Measurements from ENCODE around the gene OMD. TPM values are rescaled to one million over a fixed set of nuclear protein-coding genes. Genes with fewer than 3 reads are reported as not detected.
"Not testable (repeated sequence)": the region's sequence is repeated elsewhere in the genome, so short reads cannot be mapped to it uniquely, and the experiment has no call there.

The OMD gene
- total and polyA plus RNA-seq, 5 experiments from 2014 or later: not detected

GRCh38 chr9:92435263-92435662 lies 11.0 kb upstream of the OMD start:
- Mint-ChIP-seq H3K9me3 (no peaks in the 10 kb centered on the region), H3K27me3 (no peaks in the 10 kb centered on the region), H3K4me1 (no peaks in the 10 kb centered on the region), H3K4me3 (no peak overlapping the region), H3K36me3 (peaks cover 0 to 2% (median 0%) of the 10 kb centered on the region in 3 donors), H3K27ac (no peak overlapping the region)
- POLR2A ChIA-PET: no interaction called here
- DNase-seq: no peak
- ATAC-seq: no peak

GRCh38 chr9:92432972-92433548 lies 8.8 kb upstream of the OMD start:
- no peak for DNase-seq
- POLR2A ChIA-PET: no interaction called here
- Mint-ChIP-seq H3K9me3 (no peaks in the 10 kb centered on the region), H3K27me3 (no peaks in the 10 kb centered on the region), H3K27ac (no peak overlapping the region), H3K36me3 (peaks cover 0 to 2% (median 0%) of the 10 kb centered on the region in 3 donors), H3K4me3 (no peak overlapping the region), H3K4me1 (no peaks in the 10 kb centered on the region)
- ATAC-seq: no peak

GRCh38 chr9:92432350-92432749 lies 8.1 kb upstream of the OMD start:
- ATAC-seq (no peak), DNase-seq (no peak)
- Mint-ChIP-seq H3K4me1 (no peaks in the 10 kb centered on the region), H3K4me3 (no peak overlapping the region), H3K27me3 (no peaks in the 10 kb centered on the region), H3K36me3 (peaks cover 0 to 2% (median 0%) of the 10 kb centered on the region in 3 donors), H3K27ac (no peak overlapping the region), H3K9me3 (no peaks in the 10 kb centered on the region)
- POLR2A ChIA-PET: no interaction called here

- POLR2A ChIA-PET: no interaction called here
- no peak overlapping the region for H3K4me3 Mint-ChIP-seq
- peaks cover 0 to 2% (median 0%) of the 10 kb centered on the region in 3 donors for H3K36me3 Mint-ChIP-seq
Observed at GRCh38 chr9:92429836-92430235, 5.6 kb upstream of the OMD start.

GRCh38 chr9:92426501-92427145 lies 2.4 kb upstream of the OMD start:
- peaks cover 0 to 2% (median under 1%) of the 10 kb centered on the region in 3 donors for H3K36me3 Mint-ChIP-seq
- H3K27ac Mint-ChIP-seq: no peak overlapping the region
- no peaks in the 10 kb centered on the region for H3K9me3 Mint-ChIP-seq
- POLR2A ChIA-PET: no interaction called here
- ATAC-seq: no peak
- H3K4me3 Mint-ChIP-seq: no peak overlapping the region
- H3K27me3 Mint-ChIP-seq: no peaks in the 10 kb centered on the region
- no peak for DNase-seq
- no peaks in the 10 kb centered on the region for H3K4me1 Mint-ChIP-seq

More at GRCh38 chr9:92429836-92430235, 5.6 kb upstream of the OMD start:
- ATAC-seq (no peak), DNase-seq (no peak)
- no peaks in the 10 kb centered on the region for H3K27me3 Mint-ChIP-seq
- no peaks in the 10 kb centered on the region for H3K4me1 Mint-ChIP-seq
- no peak overlapping the region for H3K27ac Mint-ChIP-seq
- no peaks in the 10 kb centered on the region for H3K9me3 Mint-ChIP-seq

- Mint-ChIP-seq H3K9me3 (no peaks in the 10 kb centered on the region), H3K36me3 (peaks cover 0 to 4% (median 2%) of the 10 kb centered on the region in 3 donors), H3K27me3 (peaks cover 0 to 2% (median 0%) of the 10 kb centered on the region in 5 donors), H3K27ac (no peak overlapping the region), H3K4me3 (no peak overlapping the region), H3K4me1 (no peaks in the 10 kb centered on the region)
- ATAC-seq: no peak
- no peak for DNase-seq
- POLR2A ChIA-PET: no interaction called here
Observed at GRCh38 chr9:92425474-92425873, 1.2 kb upstream of the OMD start.

GRCh38 chr9:92423612-92424011 lies 659 bp downstream of the OMD start:
- H3K9me3 Mint-ChIP-seq: no peaks in the 10 kb centered on the region
- ATAC-seq (no peak), DNase-seq (no peak)
- POLR2A ChIA-PET: no interaction called here
- H3K4me1 Mint-ChIP-seq: no peaks in the 10 kb centered on the region
- peaks cover 0 to 4% (median 0%) of the 10 kb centered on the region in 5 donors for H3K27me3 Mint-ChIP-seq
- H3K4me3 Mint-ChIP-seq: no peak overlapping the region
- H3K36me3 Mint-ChIP-seq: peaks cover 2 to 10% (median 5%) of the 10 kb centered on the region in 3 donors
- H3K27ac Mint-ChIP-seq: no peak overlapping the region

- Mint-ChIP-seq H3K9me3 (no peaks in the 10 kb centered on the region), H3K27ac (no peak overlapping the region), H3K36me3 (peaks cover 2 to 10% (median 5%) of the 10 kb centered on the region in 3 donors), H3K27me3 (peaks cover 0 to 4% (median 0%) of the 10 kb centered on the region in 5 donors), H3K4me1 (no peaks in the 10 kb centered on the region), H3K4me3 (no peak overlapping the region)
- POLR2A ChIA-PET: no interaction called here
- no peak for ATAC-seq
- DNase-seq: no peak
Observed at GRCh38 chr9:92422611-92423338, 1.5 kb downstream of the OMD start.

GRCh38 chr9:92414566-92414965 lies 9.7 kb downstream of the OMD start:
- H3K9me3 Mint-ChIP-seq: no peaks in the 10 kb centered on the region
- H3K4me3 Mint-ChIP-seq: no peak overlapping the region
- DNase-seq (no peak), ATAC-seq (no peak)
- POLR2A ChIA-PET: interaction anchor here (0.9 kb wide), 1 partner anchor 89 kb away, joined by 3 read pairs; the partner anchor contains the start of gene CENPP
- peaks cover 0 to 4% (median 0%) of the 10 kb centered on the region in 4 donors for H3K4me1 Mint-ChIP-seq
- H3K27me3 Mint-ChIP-seq: no peaks in the 10 kb centered on the region
- no peak overlapping the region for H3K27ac Mint-ChIP-seq
- H3K36me3 Mint-ChIP-seq: peaks cover 0 to 2% (median 1%) of the 10 kb centered on the region in 3 donors

GRCh38 chr9:92411157-92411556 lies 13.1 kb downstream of the OMD start:
- not testable (repeated sequence) for H3K36me3 Mint-ChIP-seq

GRCh38 chr9:92408747-92409478 lies 15.4 kb downstream of the OMD start:
- peaks cover 11 to 28% (median 27%) of the 10 kb centered on the region in 4 donors for H3K4me1 Mint-ChIP-seq
- no peak overlapping the region for H3K4me3 Mint-ChIP-seq
- POLR2A ChIA-PET: no interaction called here
- H3K27ac Mint-ChIP-seq: peak overlapping the region in 2 of 10 donors; percentile 47 to 67
- DNase-seq (no peak), ATAC-seq (no peak)
- no peaks in the 10 kb centered on the region for H3K9me3 Mint-ChIP-seq
- H3K27me3 Mint-ChIP-seq: no peaks in the 10 kb centered on the region
- no peaks in the 10 kb centered on the region for H3K36me3 Mint-ChIP-seq

More at GRCh38 chr9:92411157-92411556, 13.1 kb downstream of the OMD start:
- POLR2A ChIA-PET: interaction anchor here (0.7 kb wide), 1 partner anchor 85 kb away, joined by 3 read pairs; the partner anchor contains the start of gene CENPP
- Mint-ChIP-seq H3K27ac (peak overlapping the region in 1 of 10 donors; percentile 12), H3K4me1 (peaks cover 5 to 16% (median 13%) of the 10 kb centered on the region in 4 donors)
- not testable (repeated sequence) for ATAC-seq, H3K4me3 Mint-ChIP-seq, H3K27me3 Mint-ChIP-seq, H3K9me3 Mint-ChIP-seq, DNase-seq

GRCh38 chr9:92407818-92408217 lies 16.5 kb downstream of the OMD start:
- no peaks in the 10 kb centered on the region for H3K9me3 Mint-ChIP-seq
- H3K27ac Mint-ChIP-seq: peak overlapping the region in 3 of 10 donors; percentile 20 to 87 (median 47)
- no peak overlapping the region for H3K4me3 Mint-ChIP-seq
- no peak for ATAC-seq
- no peaks in the 10 kb centered on the region for H3K36me3 Mint-ChIP-seq
- no peaks in the 10 kb centered on the region for H3K27me3 Mint-ChIP-seq
- POLR2A ChIA-PET: no interaction called here
- peaks cover 11 to 29% (median 27%) of the 10 kb centered on the region in 4 donors for H3K4me1 Mint-ChIP-seq
- DNase-seq: no peak

Data from naive thymus-derived CD8-positive, alpha-beta T cell (primary cell).